Calu3 (cell line): ENCODE data around the gene STXBP4. TPM values are rescaled to one million over a fixed set of nuclear protein-coding genes. Genes with fewer than 3 reads are reported as not detected.

Experiments
- BruUV-seq: library from RNA; stranded (reverse); fragments of 400-500 nt; replicated peaks from 2 replicates; lab custom pipeline; 2021; lab: Mats Ljungman, UMichigan
- CTCF ChIA-PET: fragments of 300-600 bp; sonication (Branson Sonifier 250); formaldehyde crosslinking; loops from one replicate; lab custom pipeline; 2022; ENCODE audit warnings: antibody characterized with exemption; lab: Charles Lee
- DNase-seq: peaks from one replicate; pipeline ENCODE4 v3.0.0; 2022
- H3K27ac Mint-ChIP-seq: one replicate; pipeline ENCODE4 v1.8.0; 2022; ENCODE audit warnings: mixed read lengths; ENCODE audit not compliant: unreplicated experiment
- H3K27me3 Mint-ChIP-seq: one replicate; pipeline ENCODE4 v1.8.0; 2022; ENCODE audit warnings: mixed read lengths; ENCODE audit not compliant: unreplicated experiment
- H3K36me3 Mint-ChIP-seq: one replicate; pipeline ENCODE4 v1.8.0; 2022; ENCODE audit warnings: mild to moderate bottlenecking, moderate library complexity, mixed read lengths; ENCODE audit not compliant: insufficient read depth, unreplicated experiment
- H3K4me1 Mint-ChIP-seq: one replicate; pipeline ENCODE4 v1.8.0; 2022; ENCODE audit warnings: mild to moderate bottlenecking, low read depth, mixed read lengths; ENCODE audit not compliant: unreplicated experiment
- H3K4me3 Mint-ChIP-seq: one replicate; pipeline ENCODE4 v1.8.0; 2022; ENCODE audit warnings: mild to moderate bottlenecking, low read depth, moderate library complexity, mixed read lengths; ENCODE audit not compliant: unreplicated experiment
- H3K9me3 Mint-ChIP-seq: one replicate; pipeline ENCODE4 v1.8.0; 2022; ENCODE audit warnings: low read depth, mixed read lengths; ENCODE audit not compliant: unreplicated experiment
- intact Hi-C: fragments of 100-400 bp; cut with micrococcal nuclease; formaldehyde crosslinking; loops from one replicate; pipeline ENCODE4 v1.10.0; 2022; ENCODE audit not compliant: unreplicated experiment
- total RNA-seq: library from RNA; stranded (reverse); gene quantifications from 2 replicates; pipeline ENCODE4 v1.2.3, GENCODE V29; 2022
- TF ChIP-seq, protein P1 (sequence below): fragments of 200-600 bp; IDR thresholded peaks from one replicate; pipeline ENCODE4 v1.8.0; 2022; ENCODE audit warnings: antibody characterized with exemption; ENCODE audit not compliant: unreplicated experiment

The STXBP4 gene
- total RNA-seq, 1 experiment from 2014 or later = 9.2 TPM

DNA sequence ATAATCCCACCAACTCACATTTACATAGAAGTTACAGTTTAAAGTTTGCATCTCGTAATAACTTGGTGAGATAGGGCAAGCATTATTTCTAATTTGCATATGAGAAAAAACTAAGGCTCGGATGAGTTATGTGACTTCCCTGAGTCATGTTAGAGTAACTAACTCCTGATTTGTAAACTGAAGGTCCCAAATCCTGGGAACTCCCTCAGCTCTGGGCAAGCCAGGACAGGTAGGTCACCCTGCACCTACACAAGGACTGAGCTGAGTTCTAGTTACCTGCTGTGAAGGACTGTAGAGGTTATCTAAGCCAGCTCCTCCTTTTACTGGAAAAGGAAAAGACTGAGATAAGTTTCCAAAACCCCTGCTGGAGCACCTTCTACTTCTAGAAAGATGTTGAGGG lies 204.0 kb downstream of the STXBP4 start:
- DNase-seq = no peak
- no peak overlapping the region for H3K4me3 Mint-ChIP-seq
- no peaks in the 10 kb centered on the region for H3K36me3 Mint-ChIP-seq
- no peaks in the 10 kb centered on the region for H3K4me1 Mint-ChIP-seq
- no peaks in the 10 kb centered on the region for H3K9me3 Mint-ChIP-seq
- CTCF ChIA-PET = no interaction called here
- BruUV-seq = no TSS peak
- H3K27ac Mint-ChIP-seq = no peak overlapping the region
- H3K27me3 Mint-ChIP-seq = no peaks in the 10 kb centered on the region
- TF ChIP-seq, protein P1, sequence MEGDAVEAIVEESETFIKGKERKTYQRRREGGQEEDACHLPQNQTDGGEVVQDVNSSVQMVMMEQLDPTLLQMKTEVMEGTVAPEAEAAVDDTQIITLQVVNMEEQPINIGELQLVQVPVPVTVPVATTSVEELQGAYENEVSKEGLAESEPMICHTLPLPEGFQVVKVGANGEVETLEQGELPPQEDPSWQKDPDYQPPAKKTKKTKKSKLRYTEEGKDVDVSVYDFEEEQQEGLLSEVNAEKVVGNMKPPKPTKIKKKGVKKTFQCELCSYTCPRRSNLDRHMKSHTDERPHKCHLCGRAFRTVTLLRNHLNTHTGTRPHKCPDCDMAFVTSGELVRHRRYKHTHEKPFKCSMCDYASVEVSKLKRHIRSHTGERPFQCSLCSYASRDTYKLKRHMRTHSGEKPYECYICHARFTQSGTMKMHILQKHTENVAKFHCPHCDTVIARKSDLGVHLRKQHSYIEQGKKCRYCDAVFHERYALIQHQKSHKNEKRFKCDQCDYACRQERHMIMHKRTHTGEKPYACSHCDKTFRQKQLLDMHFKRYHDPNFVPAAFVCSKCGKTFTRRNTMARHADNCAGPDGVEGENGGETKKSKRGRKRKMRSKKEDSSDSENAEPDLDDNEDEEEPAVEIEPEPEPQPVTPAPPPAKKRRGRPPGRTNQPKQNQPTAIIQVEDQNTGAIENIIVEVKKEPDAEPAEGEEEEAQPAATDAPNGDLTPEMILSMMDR = no peak
- intact Hi-C loops = no loop called here

- intact Hi-C loops = no loop called here
- TF ChIP-seq, protein P1 = no peak
- H3K36me3 Mint-ChIP-seq = no peaks in the 10 kb centered on the region
- DNase-seq = no peak
- BruUV-seq = no TSS peak
- no peaks in the 10 kb centered on the region for H3K4me1 Mint-ChIP-seq
- no peak overlapping the region for H3K27ac Mint-ChIP-seq
- no peaks in the 10 kb centered on the region for H3K9me3 Mint-ChIP-seq
- no peaks in the 10 kb centered on the region for H3K27me3 Mint-ChIP-seq
- no peak overlapping the region for H3K4me3 Mint-ChIP-seq
- CTCF ChIA-PET = no interaction called here
Measured at GRCh38 chr17:55174133-55174532, 205.6 kb downstream of the STXBP4 start.

- BruUV-seq = no TSS peak
Measured at GRCh38 chr17:55175788-55176427, 207.3 kb downstream of the STXBP4 start.

GRCh38 chr17:55177159-55177854 lies 208.7 kb downstream of the STXBP4 start:
- TF ChIP-seq, protein P1 = no peak
- intact Hi-C loops = no loop called here
- no peaks in the 10 kb centered on the region for H3K4me1 Mint-ChIP-seq
- H3K36me3 Mint-ChIP-seq = no peaks in the 10 kb centered on the region
- H3K4me3 Mint-ChIP-seq = no peak overlapping the region
- no peaks in the 10 kb centered on the region for H3K27me3 Mint-ChIP-seq
- CTCF ChIA-PET = no interaction called here
- no TSS peak for BruUV-seq
- no peak for DNase-seq
- H3K27ac Mint-ChIP-seq = no peak overlapping the region
- H3K9me3 Mint-ChIP-seq = no peaks in the 10 kb centered on the region

More at GRCh38 chr17:55175788-55176427, 207.3 kb downstream of the STXBP4 start:
- Mint-ChIP-seq H3K4me3 (no peak overlapping the region), H3K36me3 (no peaks in the 10 kb centered on the region), H3K27ac (no peak overlapping the region), H3K4me1 (no peaks in the 10 kb centered on the region), H3K9me3 (no peaks in the 10 kb centered on the region), H3K27me3 (no peaks in the 10 kb centered on the region)
- CTCF ChIA-PET = no interaction called here
- intact Hi-C loops = no loop called here
- TF ChIP-seq, protein P1 = no peak
- DNase-seq = no peak
